HL-60 (cell line): ENCODE measurements around the gene NF1.
"Not testable (repeated sequence)": the region's sequence is repeated elsewhere in the genome, so short reads cannot be mapped to it uniquely, and the experiment has no call there.

Source experiments
- DNase-seq, 2 experiments: peaks; one replicate each; pipeline ENCODE4 v3.0.0-alpha.2; 2010 to 2020; ENCODE audit warnings: low read depth in 1 of 2, low spot score in 1 of 2
- H3K27ac ChIP-seq: fragments of 250-450 bp; sonication (Bioruptor Pico); replicated peaks from 2 replicates; pipeline ENCODE4 v1.5.1; 2020; ENCODE audit warnings: mild to moderate bottlenecking, moderate library complexity
- H3K27me3 ChIP-seq: fragments of 250-450 bp; sonication (Bioruptor Pico); 2 replicates; pipeline ENCODE4 v1.5.1; 2021; ENCODE audit warnings: mild to moderate bottlenecking, moderate library complexity; ENCODE audit not compliant: insufficient read depth, poor library complexity, severe bottlenecking
- H3K4me3 ChIP-seq: replicated peaks from 2 replicates; pipeline ENCODE4 v1.5.1; 2011; ENCODE audit warnings: mild to moderate bottlenecking, control low read depth, low read length; ENCODE audit not compliant: insufficient read depth
- CTCF ChIP-seq: IDR thresholded peaks from one replicate; pipeline ENCODE4 v1.5.1; 2011; ENCODE audit warnings: low read length, control low read depth, inconsistent platforms; ENCODE audit not compliant: insufficient read depth
- GABPA ChIP-seq: IDR thresholded peaks from 2 replicates; pipeline ENCODE4 v1.6.1; 2012; ENCODE audit warnings: low read depth
- POLR2AphosphoS5 ChIP-seq: IDR thresholded peaks from 2 replicates; pipeline ENCODE4 v1.6.1; 2012; ENCODE audit warnings: low read depth
- REST ChIP-seq: IDR thresholded peaks from 2 replicates; pipeline ENCODE4 v1.6.1; 2012; ENCODE audit warnings: low read depth; ENCODE audit not compliant: insufficient replicate concordance
- SPI1 ChIP-seq: IDR thresholded peaks from 2 replicates; pipeline ENCODE4 v1.6.1; 2012; ENCODE audit warnings: low read depth, mild to moderate bottlenecking, borderline replicate concordance

Gene NF1

GRCh38 chr17:31174215-31174614 lies 79.4 kb downstream of the NF1 start:
- TF ChIP-seq CTCF (no peak), GABPA (no peak), SPI1 (no peak), POLR2AphosphoS5 (no peak), REST (no peak)
- H3K27me3 ChIP-seq, result no peaks in the 10 kb centered on the region
- H3K4me3 ChIP-seq, result no peak overlapping the region
- DNase-seq, result no peak
- H3K27ac ChIP-seq, result no peak overlapping the region

- TF ChIP-seq CTCF (no peak), REST (no peak), POLR2AphosphoS5 (no peak), GABPA (no peak), SPI1 (no peak)
- no peak for DNase-seq
- no peak overlapping the region for H3K4me3 ChIP-seq
- H3K27ac ChIP-seq, result no peak overlapping the region
- no peaks in the 10 kb centered on the region for H3K27me3 ChIP-seq
These were observed 80.5 kb downstream of the NF1 start for GRCh38 chr17:31175237-31175636.

- not testable (repeated sequence) for H3K27me3 ChIP-seq, H3K4me3 ChIP-seq, DNase-seq, H3K27ac ChIP-seq
These were observed 81.4 kb downstream of the NF1 start for GRCh38 chr17:31176143-31176542.

GRCh38 chr17:31178951-31179350 lies 84.2 kb downstream of the NF1 start:
- not testable (repeated sequence) for H3K27ac ChIP-seq, H3K4me3 ChIP-seq, H3K27me3 ChIP-seq, DNase-seq

GRCh38 chr17:31195305-31195704 lies 100.5 kb downstream of the NF1 start:
- DNase-seq, result no peak
- H3K27me3 ChIP-seq, result no peaks in the 10 kb centered on the region
- H3K4me3 ChIP-seq, result no peak overlapping the region
- H3K27ac ChIP-seq, result no peak overlapping the region
- TF ChIP-seq REST (no peak), SPI1 (no peak), GABPA (no peak), CTCF (no peak), POLR2AphosphoS5 (no peak)
